ENCODE data around the gene LRCH3. TPM values are rescaled to one million over a fixed set of nuclear protein-coding genes. Genes with fewer than 3 reads are reported as not detected.

LRCH3 gene
- total RNA-seq, 2 experiments from 2014 or later = 30.8 to 36.0 TPM

DNA sequence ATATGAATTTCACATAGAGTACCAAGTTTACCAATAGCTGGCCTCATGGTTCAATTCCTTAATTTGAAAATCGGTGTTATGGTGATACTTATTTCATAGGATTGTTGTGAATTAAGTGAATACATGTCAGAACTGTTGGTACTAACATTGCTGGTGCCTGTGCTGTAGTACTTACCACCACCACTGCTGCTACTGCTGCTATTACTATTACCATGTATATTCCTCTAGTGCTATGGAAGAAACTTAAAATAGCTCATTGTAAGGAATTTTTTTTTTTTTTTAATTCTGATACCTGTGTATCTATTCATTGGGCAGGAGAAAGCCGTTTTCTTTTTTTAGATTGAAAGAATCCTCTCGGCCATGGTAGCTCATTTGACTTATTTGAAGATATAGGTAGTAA, 37.8 kb upstream of the LRCH3 start:
- H3K4me1 Mint-ChIP-seq (ENCODE audit: low read depth) = peaks cover 39% of the 10 kb centered on the region
- H3K4me3 Mint-ChIP-seq = no peak overlapping the region
- H3K36me3 Mint-ChIP-seq (ENCODE audit: low read depth) = peaks cover 2% of the 10 kb centered on the region
- H3K27me3 Mint-ChIP-seq (ENCODE audit: low read depth) = no peaks in the 10 kb centered on the region
- intact Hi-C loops (cut with micrococcal nuclease) = no loop called here
- DNase-seq = no peak
- H3K27ac Mint-ChIP-seq = no peak overlapping the region
- no peaks in the 10 kb centered on the region for H3K9me3 Mint-ChIP-seq
- CTCF ChIA-PET = interaction anchor here (0.6 to 1.0 kb wide), 4 partner anchors 12 to 748 kb away, joined by 3 to 4 read pairs (median 3); no protein-coding TSS in a partner anchor

DNA sequence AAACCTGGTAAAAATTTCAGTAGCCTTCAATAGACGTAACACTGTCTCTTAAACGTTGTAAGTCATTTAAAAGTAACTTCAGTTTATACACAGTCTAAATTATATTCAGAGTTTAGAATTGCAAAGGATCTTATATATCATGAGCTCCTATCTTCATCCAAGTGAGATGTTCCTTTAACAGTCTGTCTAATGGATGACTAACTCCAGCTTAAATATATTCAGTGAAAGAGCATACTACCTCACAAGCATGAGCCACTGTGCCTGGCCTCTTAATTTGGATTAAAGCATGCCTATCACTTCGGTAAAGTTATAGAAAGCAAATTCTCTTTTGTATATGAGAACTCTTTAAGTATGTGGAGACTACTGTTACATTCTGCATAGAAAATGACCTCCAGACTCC, 34.4 kb upstream of the LRCH3 start:
- no peak overlapping the region for H3K27ac Mint-ChIP-seq
- peaks cover 2% of the 10 kb centered on the region for H3K36me3 Mint-ChIP-seq (ENCODE audit: low read depth)
- CTCF ChIA-PET = interaction anchor here (1.1 kb wide), 1 partner anchor 45 kb away, joined by 3 read pairs; no protein-coding TSS in a partner anchor
- H3K27me3 Mint-ChIP-seq (ENCODE audit: low read depth) = no peaks in the 10 kb centered on the region
- no peak for DNase-seq
- no peak overlapping the region for H3K4me3 Mint-ChIP-seq
- intact Hi-C loops (cut with micrococcal nuclease) = no loop called here
- peaks cover 27% of the 10 kb centered on the region for H3K4me1 Mint-ChIP-seq (ENCODE audit: low read depth)
- no peaks in the 10 kb centered on the region for H3K9me3 Mint-ChIP-seq

DNA sequence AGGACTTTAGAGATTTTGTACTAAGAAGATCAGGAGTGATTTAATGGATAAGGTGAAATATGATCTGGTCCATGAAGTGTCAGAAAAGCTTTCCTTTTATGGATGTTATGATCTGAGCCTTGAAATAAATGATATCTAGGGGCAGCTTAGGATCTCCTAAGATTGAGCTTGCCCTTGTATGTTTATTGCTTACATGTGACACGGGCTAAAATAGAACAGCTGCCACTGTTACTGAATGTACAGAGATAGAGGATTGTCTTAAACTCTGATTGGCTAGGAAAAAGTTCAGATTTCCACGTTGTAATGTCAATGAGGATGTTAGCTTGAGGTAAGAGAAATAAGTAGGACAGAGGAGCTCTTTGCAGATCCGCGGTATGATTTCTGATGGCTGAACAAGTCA, 32.5 kb upstream of the LRCH3 start:
- Mint-ChIP-seq H3K36me3 (ENCODE audit: low read depth) (peaks cover 2% of the 10 kb centered on the region), H3K27me3 (ENCODE audit: low read depth) (no peaks in the 10 kb centered on the region), H3K9me3 (no peaks in the 10 kb centered on the region), H3K4me3 (no peak overlapping the region), H3K27ac (no peak overlapping the region), H3K4me1 (ENCODE audit: low read depth) (peaks cover 15% of the 10 kb centered on the region)
- no peak for DNase-seq
- intact Hi-C loops (cut with micrococcal nuclease) = no loop called here
- CTCF ChIA-PET = no interaction called here

DNA sequence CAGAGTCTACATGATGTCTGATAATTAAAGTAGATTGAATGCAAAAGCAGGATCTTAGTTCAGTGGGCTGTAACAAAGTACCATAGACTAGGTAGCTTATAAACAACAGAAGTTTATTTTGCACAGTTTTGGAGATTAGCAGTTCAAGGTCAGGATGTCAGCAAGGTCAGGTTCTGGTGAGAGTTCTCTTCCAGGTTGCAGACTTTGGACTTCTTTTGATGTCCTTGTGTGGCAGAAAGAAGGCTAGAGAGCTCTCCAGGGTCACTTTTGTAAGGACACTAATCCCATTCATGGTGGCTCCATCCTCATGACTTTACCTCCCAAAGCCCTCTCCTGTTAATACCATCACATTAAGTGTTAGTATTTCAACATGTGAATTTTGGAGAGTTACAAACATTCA, 29.3 kb upstream of the LRCH3 start:
- no peaks in the 10 kb centered on the region for H3K4me1 Mint-ChIP-seq (ENCODE audit: low read depth)
- no peaks in the 10 kb centered on the region for H3K27me3 Mint-ChIP-seq (ENCODE audit: low read depth)
- H3K9me3 Mint-ChIP-seq = no peaks in the 10 kb centered on the region
- CTCF ChIA-PET = no interaction called here
- no peak for DNase-seq
- H3K4me3 Mint-ChIP-seq = no peak overlapping the region
- intact Hi-C loops (cut with micrococcal nuclease) = no loop called here
- H3K27ac Mint-ChIP-seq = no peak overlapping the region
- peaks cover 3% of the 10 kb centered on the region for H3K36me3 Mint-ChIP-seq (ENCODE audit: low read depth)

DNA sequence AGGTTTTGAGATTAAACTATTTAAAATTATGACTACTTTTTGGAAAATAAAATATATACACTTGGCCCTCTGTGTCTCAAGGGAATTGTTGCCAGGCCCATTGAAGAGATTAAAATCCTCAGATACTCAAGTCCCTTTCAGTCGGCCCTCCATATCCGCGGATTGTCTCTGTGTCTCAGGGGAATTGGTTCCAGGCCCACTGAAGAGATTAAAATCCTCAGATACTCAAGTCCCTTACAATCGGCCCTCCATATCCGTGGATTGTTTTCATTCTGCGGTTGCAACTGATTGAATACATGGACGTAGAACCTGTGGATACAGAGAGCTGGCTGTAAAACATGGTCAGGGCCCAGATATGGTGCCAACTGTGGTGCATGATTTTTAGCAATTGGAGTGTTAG, 15.7 kb upstream of the LRCH3 start:
- no peaks in the 10 kb centered on the region for H3K4me1 Mint-ChIP-seq (ENCODE audit: low read depth)
- H3K9me3 Mint-ChIP-seq = no peaks in the 10 kb centered on the region
- no peak for DNase-seq
- CTCF ChIA-PET = interaction anchor here (1.3 kb wide), 1 partner anchor 8 kb away, joined by 3 read pairs; no protein-coding TSS in a partner anchor
- intact Hi-C loops (cut with micrococcal nuclease) = no loop called here
- no peak overlapping the region for H3K4me3 Mint-ChIP-seq
- no peaks in the 10 kb centered on the region for H3K27me3 Mint-ChIP-seq (ENCODE audit: low read depth)
- H3K27ac Mint-ChIP-seq = no peak overlapping the region
- H3K36me3 Mint-ChIP-seq (ENCODE audit: low read depth) = peaks cover 17% of the 10 kb centered on the region

DNA sequence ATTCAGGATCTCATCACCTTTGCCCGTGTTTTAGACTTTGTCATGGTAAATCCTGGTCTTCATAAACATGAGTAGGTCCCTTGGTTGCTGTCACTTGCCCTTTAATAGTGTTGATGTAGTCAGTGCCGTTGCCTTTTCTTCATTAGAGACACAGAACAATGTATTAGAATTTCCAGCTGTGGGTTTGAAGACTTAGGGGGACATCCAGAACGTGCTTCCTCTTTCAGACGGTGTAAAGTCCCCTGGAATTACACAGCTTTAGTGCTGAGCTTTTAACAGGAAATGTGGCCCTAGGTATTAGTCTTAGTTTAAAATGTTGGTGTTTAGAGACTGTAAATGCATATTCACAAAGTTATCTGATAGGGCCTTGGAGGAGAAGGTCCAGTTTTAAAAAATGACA, 8.8 kb upstream of the LRCH3 start:
- H3K27me3 Mint-ChIP-seq (ENCODE audit: low read depth) = no peaks in the 10 kb centered on the region
- no peak for DNase-seq
- H3K27ac Mint-ChIP-seq = peak overlapping the region; percentile 3
- no peak overlapping the region for H3K4me3 Mint-ChIP-seq
- peaks cover 15% of the 10 kb centered on the region for H3K36me3 Mint-ChIP-seq (ENCODE audit: low read depth)
- intact Hi-C loops (cut with micrococcal nuclease) = no loop called here
- H3K9me3 Mint-ChIP-seq = no peaks in the 10 kb centered on the region
- CTCF ChIA-PET = no interaction called here
- H3K4me1 Mint-ChIP-seq (ENCODE audit: low read depth) = peaks cover 4% of the 10 kb centered on the region

DNA sequence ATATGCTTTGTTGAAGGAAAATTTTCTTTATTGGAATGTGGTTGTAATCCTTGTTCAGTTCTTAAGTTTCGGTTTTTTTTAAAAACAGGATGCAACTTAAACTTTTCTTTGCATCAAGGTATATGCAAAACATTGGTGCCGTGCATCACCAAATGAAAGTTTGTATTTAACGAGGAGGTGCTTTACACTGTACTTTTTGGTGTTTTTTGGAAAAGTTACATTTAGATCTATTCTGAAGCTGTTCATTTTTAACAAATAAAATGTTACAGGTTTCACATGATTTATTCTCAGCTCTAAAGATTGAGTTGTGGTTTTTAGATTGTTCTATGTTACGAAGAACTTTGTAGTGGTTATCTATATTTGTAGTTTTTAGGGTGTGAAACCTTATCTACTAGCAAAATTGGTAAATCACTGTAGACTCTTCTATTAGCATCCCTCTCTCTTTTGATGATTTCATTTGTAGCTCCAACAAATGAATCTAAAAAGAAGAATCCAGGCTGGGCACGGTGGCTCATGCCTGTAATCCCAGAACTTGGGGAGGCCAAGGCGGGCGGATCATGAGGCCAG, 7.0 kb upstream of the LRCH3 start:
- peaks cover 9% of the 10 kb centered on the region for H3K4me1 Mint-ChIP-seq (ENCODE audit: low read depth)
- intact Hi-C loops (cut with micrococcal nuclease) = no loop called here
- no peak overlapping the region for H3K27ac Mint-ChIP-seq
- CTCF ChIA-PET = interaction anchor here (1.2 to 1.5 kb wide), 2 partner anchors 17 to 34 kb away, joined by 4 read pairs; no protein-coding TSS in a partner anchor
- H3K27me3 Mint-ChIP-seq (ENCODE audit: low read depth) = no peaks in the 10 kb centered on the region
- H3K4me3 Mint-ChIP-seq = no peak overlapping the region
- no peaks in the 10 kb centered on the region for H3K9me3 Mint-ChIP-seq
- DNase-seq = no peak
- peaks cover 9% of the 10 kb centered on the region for H3K36me3 Mint-ChIP-seq (ENCODE audit: low read depth)

DNA sequence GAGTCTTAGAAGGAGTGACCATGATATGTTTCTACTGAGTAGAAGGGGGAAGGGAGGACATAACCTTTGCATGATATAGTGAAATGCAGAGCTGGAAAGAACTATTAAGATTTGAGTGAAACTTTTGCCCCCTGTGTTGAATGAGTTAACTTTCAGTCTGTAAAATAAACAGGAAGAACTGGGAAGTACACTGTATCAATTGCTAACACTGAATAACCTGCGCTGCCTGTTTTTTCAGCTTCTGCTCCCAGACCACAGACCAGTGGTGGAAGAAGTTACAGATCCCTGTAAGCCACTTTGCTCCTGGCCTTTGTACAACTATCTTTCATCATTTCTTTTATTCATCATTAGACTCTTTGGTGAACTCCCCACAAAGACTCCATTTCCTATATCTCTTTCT, 3.6 kb upstream of the LRCH3 start:
- peaks cover 18% of the 10 kb centered on the region for H3K4me1 Mint-ChIP-seq (ENCODE audit: low read depth)
- H3K9me3 Mint-ChIP-seq = no peaks in the 10 kb centered on the region
- H3K4me3 Mint-ChIP-seq = no peak overlapping the region
- H3K36me3 Mint-ChIP-seq (ENCODE audit: low read depth) = peaks cover 2% of the 10 kb centered on the region
- CTCF ChIA-PET = interaction anchor here (0.6 kb wide), 1 partner anchor 71 kb away, joined by 3 read pairs; no protein-coding TSS in a partner anchor
- intact Hi-C loops (cut with micrococcal nuclease) = no loop called here
- H3K27ac Mint-ChIP-seq = no peak overlapping the region
- DNase-seq = no peak
- H3K27me3 Mint-ChIP-seq (ENCODE audit: low read depth) = no peaks in the 10 kb centered on the region

DNA sequence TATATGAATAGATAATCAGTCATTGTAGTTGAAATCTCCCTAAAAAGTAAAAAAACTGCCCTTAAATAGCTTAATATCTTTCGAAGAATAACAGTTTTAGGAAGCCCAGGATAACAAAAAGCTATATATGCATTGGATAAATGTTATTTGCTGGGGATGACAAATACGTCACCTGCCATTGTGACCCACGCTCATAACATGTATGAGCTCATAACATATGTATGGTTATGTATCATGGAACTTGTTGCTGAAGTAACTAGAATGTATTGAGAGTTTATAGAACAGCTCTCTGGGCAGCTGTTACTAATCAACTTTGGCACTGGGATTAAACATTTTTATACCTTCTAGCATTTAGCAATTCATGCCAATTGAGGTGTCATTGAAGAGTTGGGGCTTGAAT, 1.7 kb upstream of the LRCH3 start:
- no peak for DNase-seq
- Mint-ChIP-seq H3K36me3 (ENCODE audit: low read depth) (no peaks in the 10 kb centered on the region), H3K27me3 (ENCODE audit: low read depth) (no peaks in the 10 kb centered on the region), H3K9me3 (no peaks in the 10 kb centered on the region), H3K4me3 (no peak overlapping the region), H3K27ac (no peak overlapping the region), H3K4me1 (ENCODE audit: low read depth) (peaks cover 31% of the 10 kb centered on the region)
- intact Hi-C loops (cut with micrococcal nuclease) = no loop called here
- CTCF ChIA-PET = interaction anchor here (0.6 to 1.5 kb wide), 7 partner anchors 9 to 190 kb away, joined by 3 to 5 read pairs (median 3); no protein-coding TSS in a partner anchor

DNA sequence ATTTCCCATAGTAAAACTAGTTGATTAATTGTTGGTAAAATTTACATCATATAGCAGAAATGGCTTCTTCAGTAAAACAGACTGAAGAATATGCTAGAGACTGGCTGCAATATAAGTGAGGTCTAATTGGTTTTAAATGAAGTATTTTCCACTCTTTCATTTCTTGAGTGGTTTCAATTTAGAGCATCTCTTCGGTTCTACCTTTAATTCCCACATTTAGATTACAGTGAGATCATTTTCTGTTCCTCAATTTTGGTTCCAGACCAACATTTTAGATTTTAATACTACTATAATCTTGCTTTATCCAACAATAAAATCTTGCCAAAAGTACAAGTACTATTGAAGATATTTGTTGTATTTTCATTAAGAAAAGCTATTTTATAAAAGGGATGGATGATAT, 1.0 kb upstream of the LRCH3 start:
- peaks cover 30% of the 10 kb centered on the region for H3K4me1 Mint-ChIP-seq (ENCODE audit: low read depth)
- no peak for DNase-seq
- H3K27ac Mint-ChIP-seq = peak overlapping the region; percentile 95
- H3K36me3 Mint-ChIP-seq (ENCODE audit: low read depth) = no peaks in the 10 kb centered on the region
- no peaks in the 10 kb centered on the region for H3K9me3 Mint-ChIP-seq
- H3K27me3 Mint-ChIP-seq (ENCODE audit: low read depth) = no peaks in the 10 kb centered on the region
- peak overlapping the region; percentile 81 for H3K4me3 Mint-ChIP-seq
- CTCF ChIA-PET = interaction anchor here (1.5 kb wide), 1 partner anchor 37 kb away, joined by 3 read pairs; no protein-coding TSS in a partner anchor
- intact Hi-C loops (cut with micrococcal nuclease) = no loop called here

DNA sequence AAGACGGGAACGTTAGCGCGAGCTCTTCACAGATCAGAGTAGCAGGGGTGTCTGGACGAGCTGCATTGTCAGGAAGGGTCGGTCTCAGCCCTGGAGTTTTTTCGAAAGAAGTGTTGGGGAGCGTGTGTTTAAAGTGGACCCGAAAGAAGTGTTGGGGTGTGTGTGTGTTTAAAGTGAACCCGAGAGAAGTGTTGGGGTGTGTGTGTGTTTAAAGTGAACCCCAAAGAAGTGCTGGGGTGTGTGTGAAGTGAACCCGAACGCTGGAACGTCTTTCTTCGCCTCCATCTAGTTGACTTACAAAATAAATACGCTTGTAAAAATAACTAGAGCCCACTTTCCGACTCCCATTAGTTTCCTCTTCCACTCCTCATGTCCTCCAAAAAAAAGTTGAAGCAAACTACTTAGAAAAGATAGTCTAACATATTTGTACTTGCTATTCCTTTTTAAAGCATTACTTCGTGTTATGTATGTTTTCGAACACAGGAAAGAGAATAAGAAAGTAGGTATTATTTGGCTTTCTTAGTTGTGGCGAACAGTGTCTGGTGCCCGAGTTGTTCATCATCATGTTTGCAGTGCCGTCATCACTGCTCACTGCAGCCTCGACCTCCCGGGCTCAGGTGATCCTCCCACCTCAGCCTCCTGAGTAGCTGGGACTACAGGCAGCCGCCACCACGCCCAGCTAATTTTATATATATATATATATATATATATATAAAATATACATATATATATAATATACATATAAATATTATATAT, 1.0 kb downstream of the LRCH3 start:
- Mint-ChIP-seq H3K4me3 (peak overlapping the region; percentile 81), H3K4me1 (ENCODE audit: low read depth) (peaks cover 45% of the 10 kb centered on the region)

DNA sequence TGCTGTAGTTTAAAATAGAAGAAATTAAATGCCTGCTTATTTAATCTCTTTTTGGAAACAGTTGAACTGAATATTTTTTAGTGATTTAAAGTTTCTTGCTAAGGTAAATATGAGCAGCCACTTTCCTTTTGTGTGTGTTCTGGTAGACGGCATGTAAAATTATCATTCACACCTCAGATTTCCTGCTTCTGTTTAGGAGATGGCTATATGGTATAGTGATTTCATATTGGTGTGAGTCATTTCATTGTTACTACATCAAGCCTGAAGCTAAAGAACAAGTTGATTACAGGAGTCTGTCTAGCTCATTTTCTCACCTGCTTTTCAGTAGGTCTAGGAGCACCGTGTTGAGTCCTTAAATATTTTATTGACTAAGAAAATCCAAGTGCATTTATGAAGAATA, 2.2 kb downstream of the LRCH3 start:
- H3K36me3 Mint-ChIP-seq (ENCODE audit: low read depth) = no peaks in the 10 kb centered on the region
- no peaks in the 10 kb centered on the region for H3K9me3 Mint-ChIP-seq
- intact Hi-C loops (cut with micrococcal nuclease) = loop anchor here (1.0 to 2.0 kb wide), 5 partner anchors 9 to 168 kb away; partner anchors contain the start of gene LMLN
- H3K4me3 Mint-ChIP-seq = peak overlapping the region; percentile 42
- CTCF ChIA-PET = interaction anchor here (0.6 to 1.1 kb wide), 5 partner anchors 9 to 301 kb away, joined by 3 to 5 read pairs (median 3); no protein-coding TSS in a partner anchor
- peak; percentile 20 for DNase-seq
- H3K27ac Mint-ChIP-seq = peak overlapping the region; percentile 63
- H3K27me3 Mint-ChIP-seq (ENCODE audit: low read depth) = no peaks in the 10 kb centered on the region
- H3K4me1 Mint-ChIP-seq (ENCODE audit: low read depth) = peaks cover 49% of the 10 kb centered on the region

More for the DNA sequence above, 1.0 kb downstream of the LRCH3 start:
- Mint-ChIP-seq H3K36me3 (ENCODE audit: low read depth) (no peaks in the 10 kb centered on the region), H3K9me3 (no peaks in the 10 kb centered on the region), H3K27ac (peak overlapping the region; percentile 92), H3K27me3 (ENCODE audit: low read depth) (no peaks in the 10 kb centered on the region)
- peak; percentile 63 for DNase-seq
- CTCF ChIA-PET = interaction anchor here (0.6 to 1.2 kb wide), 4 partner anchors 13 to 64 kb away, joined by 3 read pairs; no protein-coding TSS in a partner anchor
- intact Hi-C loops (cut with micrococcal nuclease) = loop anchor here (2.0 kb wide), 1 partner anchor 169 kb away; the partner anchor contains the start of gene LMLN
